ENCODE measurements around the gene TFAP2A.

DNA sequence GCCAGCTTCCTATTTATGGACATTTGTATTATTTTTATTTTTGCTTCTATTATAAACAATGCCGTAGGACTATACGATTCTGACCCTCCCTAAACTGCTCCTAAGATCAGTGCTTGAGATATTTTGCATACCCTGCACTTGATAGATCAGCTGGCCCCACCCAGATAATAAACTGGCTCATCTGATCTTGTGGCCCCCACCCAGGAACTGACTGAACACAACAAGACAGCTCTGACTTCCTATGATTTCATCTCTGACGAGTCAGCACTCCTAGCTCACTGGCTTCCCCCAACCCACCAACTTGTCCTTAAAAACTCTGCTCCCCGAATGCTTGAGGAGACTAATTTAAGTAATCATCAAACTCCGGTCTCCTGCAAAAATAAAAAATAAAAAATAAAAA is 34.9 kb upstream of the TFAP2A start:
- TF ChIP-seq POLR2AphosphoS5 (IDR thresholded peaks at IDR 0.05; ENCODE audit: borderline replicate concordance, low read depth, low read length) (no peak), EZH2 (IDR thresholded peaks at IDR 0.05) (no peak), FOXP2 (optimal IDR thresholded peaks at IDR 0.05; ENCODE audit: control extremely low read depth, extremely low read length, insufficient read depth) (no peak)
